Erythroblast (primary cell): ENCODE results near the gene VPS13C.

Source experiments
- GATA1 ChIP-seq: IDR thresholded peaks from 2 replicates; pipeline ENCODE4 v1.6.1; 2011; ENCODE audit warnings: low read depth, mild to moderate bottlenecking, control low read depth, low read length, moderate library complexity
- POLR2A ChIP-seq: IDR thresholded peaks from 2 replicates; pipeline ENCODE4 v1.6.1; 2011; ENCODE audit warnings: mild to moderate bottlenecking, low read length

GRCh38 chr15:61935493-61935892, 124.8 kb downstream of the VPS13C start:
- no peak for TF ChIP-seq POLR2A
- no peak for TF ChIP-seq GATA1
